Endometrial microvascular endothelial cells (primary cell): ENCODE results near the gene DCC. TPM values are rescaled to one million over a fixed set of nuclear protein-coding genes. Genes with fewer than 3 reads are reported as not detected.
"Not testable (repeated sequence)": the region's sequence is repeated elsewhere in the genome, so short reads cannot be mapped to it uniquely, and the experiment has no call there.

ENCODE experiments used
- in situ Hi-C: cut with HindIII; loops from 2 replicates; pipeline ENCODE4 v1.10.0; 2017; ENCODE audit warnings: low sequenced_read_pairs, low pct_unique_long_range_greater_than_20kb; ENCODE audit errors: inconsistent ontology term
- total RNA-seq: library from RNA; depleted of rRNA; stranded (reverse); fragments of >200 nt; gene quantifications from one replicate; pipeline ENCODE4 v1.2.3, GENCODE V29; 2015; ENCODE audit errors: inconsistent ontology term

Gene DCC
- total RNA-seq, 1 donor from 2014 or later = not detected

DNA sequence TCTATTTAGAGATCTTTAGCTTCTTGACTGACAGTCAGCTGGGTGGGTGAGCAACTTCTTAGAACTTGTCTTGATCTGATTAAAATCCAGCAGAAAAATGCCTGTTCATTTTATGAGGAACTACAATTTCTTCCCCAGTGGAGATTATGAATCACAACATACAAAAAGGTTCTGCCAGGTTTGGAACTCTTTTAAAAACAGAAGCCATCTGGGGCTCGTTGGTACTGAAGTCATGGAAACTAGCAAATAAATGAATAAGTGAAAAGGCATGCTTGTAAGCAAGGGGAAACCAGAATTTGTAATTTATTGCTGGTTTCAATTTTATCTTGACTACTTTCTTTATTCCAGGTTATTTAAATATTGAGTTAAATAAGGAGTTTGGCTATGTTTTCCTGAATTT is 1117.1 kb downstream of the DCC start:
- in situ Hi-C loops = no loop called here

DNA sequence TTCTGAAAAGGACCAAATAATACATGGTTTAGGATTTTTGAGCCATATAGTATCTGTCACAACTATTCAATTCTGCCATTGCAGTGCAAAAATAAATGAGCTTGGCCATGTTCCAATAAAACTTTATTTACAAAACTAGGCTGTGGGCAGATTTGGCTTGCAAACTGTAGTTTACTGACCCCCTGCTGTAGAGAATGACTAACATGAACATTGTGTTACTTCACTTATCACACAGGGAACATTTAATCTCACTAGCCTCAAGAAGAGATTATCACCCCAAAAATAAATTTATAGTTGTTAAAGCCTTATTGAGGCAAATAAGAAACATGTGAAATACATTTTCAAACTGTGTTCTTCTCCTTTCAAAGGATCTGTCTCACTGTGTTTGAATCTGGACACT is 1118.3 kb downstream of the DCC start:
- in situ Hi-C loops = no loop called here

DNA sequence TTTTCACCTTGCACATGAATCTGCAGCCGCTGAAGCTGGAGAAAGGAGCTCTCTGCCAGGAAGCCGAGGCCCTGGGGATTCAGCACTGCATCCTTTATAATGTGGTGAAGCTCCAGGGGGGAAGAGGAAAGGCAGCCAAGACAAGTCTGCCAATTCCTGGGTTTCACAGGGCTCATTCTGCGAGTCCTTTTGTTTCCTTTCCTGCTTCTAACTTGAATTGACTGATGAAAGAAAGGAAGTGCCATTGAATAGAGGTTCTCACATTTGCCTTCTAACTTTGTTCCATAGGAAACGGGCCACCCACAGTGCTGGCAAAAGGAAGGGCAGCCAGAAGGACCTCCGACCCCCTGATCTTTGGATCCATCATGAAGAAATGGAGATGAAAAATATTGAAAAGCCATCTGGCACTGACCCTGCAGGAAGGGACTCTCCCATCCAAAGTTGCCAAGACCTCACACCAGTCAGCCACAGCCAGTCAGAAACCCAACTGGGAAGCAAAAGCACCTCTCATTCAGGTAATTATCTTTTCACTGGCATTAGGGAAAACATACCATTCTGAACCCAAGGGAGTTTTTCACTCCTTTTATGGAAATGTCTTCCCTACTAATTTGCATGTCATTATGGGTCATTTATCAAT is 1119.1 kb downstream of the DCC start:
- in situ Hi-C loops = no loop called here

DNA sequence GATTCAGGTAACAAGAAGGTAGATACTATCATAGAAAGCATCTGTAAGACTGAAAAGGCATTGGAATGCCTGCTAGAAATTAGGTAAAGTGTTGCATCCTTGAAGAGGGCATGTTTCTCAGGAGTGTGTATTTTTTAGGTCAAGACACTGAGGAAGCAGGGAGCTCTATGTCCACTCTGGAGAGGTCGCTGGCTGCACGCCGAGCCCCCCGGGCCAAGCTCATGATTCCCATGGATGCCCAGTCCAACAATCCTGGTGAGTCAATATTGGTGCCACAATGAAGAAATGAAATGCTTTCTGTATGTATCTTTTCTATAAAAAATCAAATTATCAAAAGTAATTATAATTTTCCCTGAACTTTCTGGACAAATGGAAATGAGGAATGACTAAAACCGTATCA is 1127.8 kb downstream of the DCC start:
- in situ Hi-C loops = no loop called here

DNA sequence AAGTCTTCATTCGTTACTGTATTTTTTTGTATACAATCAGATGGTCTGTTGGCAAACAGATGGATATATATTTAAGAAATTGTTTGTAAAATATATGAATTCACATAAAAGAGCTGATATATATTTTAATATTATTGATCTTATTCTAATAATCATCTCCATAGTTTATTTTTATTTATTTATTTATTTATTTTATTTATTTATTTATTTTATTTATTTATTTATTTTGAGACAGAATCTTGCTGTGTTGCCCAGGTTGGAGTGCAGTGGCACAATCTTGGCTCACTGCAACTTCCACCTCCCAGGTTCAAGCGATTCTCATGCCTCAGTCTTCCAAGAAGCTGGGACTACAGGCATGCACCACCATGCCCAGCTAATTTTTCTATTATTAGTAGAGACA is 1128.2 kb downstream of the DCC start:
- in situ Hi-C loops = not testable (repeated sequence)

DNA sequence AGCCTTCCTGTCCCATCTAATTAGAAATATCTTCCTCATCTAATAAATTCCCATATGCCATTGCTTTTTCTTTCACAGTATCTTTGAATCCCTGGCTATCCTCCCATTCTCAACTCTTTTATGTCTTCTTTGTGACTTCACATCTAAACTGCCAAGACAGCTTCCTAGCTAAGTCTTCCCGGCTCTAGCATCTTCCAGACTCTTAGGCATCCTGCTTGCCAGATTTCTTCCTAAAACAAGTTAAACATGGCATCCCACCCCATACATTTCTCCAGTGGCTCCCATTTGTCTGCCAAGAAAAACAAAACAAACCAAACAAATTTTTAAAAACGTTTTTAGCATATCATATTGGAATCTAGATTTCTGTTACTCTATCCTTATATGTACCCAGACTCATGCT is 1132.5 kb downstream of the DCC start:
- in situ Hi-C loops = no loop called here

DNA sequence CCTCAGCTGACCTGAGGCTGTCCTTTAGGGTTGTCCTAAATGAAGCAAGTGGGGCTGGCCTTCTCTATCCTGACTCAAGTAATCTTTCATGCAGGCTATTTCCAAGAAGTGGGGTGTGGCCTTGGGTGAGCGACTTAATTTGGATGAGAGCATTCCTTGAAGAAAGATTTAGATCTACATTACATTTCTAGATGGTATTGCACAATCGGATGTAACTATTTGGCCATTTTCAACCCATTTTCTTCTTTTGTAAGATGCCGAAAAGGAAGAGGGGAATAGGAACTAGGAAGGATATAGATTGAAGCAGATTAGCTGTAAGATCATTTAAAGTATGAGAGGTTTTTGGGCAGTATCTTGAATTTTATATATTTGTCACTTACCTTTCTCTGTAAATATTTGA is 1138.2 kb downstream of the DCC start:
- in situ Hi-C loops = no loop called here

DNA sequence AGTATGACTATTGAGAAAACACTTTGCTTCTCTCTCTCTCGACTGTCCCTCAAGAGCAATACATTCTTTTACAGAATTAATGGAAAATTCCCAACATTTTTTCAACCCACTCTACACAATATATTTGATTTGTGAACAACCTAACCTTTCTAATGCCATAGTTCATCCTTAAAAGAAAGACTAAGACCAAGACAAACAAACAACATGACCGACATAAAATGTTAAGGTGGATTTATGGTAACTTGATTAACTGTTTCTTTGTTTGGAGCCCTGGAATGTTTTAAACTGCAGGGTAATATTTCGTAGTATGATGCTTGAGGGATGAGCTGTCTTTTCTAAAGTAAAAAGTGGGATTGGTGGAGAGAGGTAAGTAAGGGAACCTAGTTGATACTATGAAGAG is 1146.3 kb downstream of the DCC start:
- in situ Hi-C loops = no loop called here

DNA sequence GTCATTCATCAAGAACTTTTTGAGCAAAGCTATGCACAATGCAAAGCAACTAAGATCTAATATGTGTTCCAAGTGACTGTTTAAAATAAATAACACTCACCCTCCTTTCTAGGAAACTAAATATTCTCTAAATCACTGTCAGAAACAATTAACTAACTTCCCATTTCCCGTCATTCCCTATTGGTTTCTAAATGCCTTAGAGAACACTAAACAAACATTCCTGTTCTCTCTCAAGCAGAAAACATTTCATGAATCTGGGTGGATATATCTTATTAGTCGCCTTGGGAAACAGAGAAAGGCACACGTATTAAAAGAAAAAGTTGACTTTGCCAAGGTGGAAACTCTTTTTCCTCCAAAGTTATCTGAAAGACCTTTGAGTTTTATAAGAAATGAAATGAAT is 1149.3 kb downstream of the DCC start:
- in situ Hi-C loops = no loop called here

DNA sequence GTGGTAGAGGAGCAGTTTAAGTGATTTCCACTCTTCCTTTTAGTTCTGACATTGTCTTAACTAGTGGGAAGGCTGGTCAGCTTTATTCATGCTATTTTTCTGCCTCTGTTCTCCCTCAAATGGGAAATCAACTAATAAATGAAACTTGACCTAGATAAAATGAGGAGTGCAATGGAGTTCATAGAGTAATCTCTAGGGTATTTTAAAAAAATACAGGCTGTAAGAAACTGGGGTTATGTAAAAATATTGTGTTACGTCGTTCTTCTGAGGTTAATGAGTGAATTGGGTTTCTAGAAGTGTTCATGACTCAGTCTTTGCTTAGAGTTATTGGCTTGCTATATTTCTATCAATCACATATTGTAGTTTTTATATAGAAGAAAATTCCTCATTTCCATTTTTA is 1150.0 kb downstream of the DCC start:
- in situ Hi-C loops = no loop called here

DNA sequence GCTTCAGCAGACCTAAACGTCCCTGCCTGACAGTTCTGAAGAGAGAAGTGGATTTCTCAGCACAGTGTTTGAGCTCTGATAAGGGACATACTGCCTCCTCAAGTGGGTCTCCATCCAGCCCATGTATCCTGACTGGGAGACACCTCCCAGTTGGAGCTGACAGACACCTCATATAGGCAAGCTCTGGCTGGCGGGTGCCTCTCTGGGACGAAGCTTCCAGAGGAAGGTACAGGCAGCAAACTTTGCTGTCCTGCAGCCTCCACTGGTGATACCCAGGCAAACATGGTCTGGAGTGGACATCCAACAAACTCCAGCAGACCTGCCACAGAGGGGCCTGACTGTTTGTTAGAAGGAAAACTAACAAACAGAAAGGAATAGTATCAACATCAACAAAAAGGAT is 1156.0 kb downstream of the DCC start:
- in situ Hi-C loops = no loop called here

DNA sequence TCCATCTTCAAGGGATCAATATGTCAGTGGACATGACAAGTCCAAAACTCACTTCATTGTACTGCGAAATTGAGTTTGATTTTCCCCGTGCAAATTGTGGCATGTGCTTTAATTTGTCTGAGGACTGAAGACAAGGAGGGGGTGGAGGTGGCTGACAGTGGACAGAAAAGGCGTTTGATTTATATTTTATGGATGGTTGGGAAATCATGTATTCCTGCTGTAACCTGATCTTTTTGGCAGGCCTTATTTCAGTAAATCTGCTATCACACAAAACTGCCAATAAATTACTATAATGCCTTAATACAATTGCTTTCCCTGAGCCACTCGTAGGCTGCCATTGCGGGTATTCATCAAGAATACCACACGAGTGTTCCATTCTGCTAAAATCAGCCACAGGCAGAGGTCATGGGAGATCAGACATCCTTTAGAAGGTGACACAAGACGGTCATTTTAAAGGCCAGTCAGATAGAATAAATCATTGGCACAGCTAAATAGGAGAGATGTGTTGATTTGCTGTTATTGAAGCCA is 1164.0 kb downstream of the DCC start:
- in situ Hi-C loops = no loop called here

DNA sequence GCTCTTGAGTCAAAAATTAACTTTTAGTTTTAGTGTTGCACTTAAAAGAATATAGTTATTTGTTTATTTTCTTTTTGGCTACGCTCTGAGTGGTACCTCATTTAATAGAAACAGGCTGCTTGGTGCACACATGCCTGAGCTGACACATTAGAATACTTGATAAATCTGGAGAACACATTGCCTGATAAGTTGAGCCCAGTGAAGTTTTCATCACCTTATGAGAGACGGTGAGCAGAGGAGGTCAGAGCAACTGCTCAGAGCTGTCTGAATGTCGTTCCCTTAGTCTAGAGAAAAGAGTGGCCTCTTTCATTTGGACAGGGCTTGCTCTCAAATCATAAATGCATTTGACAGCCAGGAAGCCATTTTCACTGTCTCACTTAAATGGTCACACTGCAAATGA is 1168.5 kb downstream of the DCC start:
- in situ Hi-C loops = no loop called here

DNA sequence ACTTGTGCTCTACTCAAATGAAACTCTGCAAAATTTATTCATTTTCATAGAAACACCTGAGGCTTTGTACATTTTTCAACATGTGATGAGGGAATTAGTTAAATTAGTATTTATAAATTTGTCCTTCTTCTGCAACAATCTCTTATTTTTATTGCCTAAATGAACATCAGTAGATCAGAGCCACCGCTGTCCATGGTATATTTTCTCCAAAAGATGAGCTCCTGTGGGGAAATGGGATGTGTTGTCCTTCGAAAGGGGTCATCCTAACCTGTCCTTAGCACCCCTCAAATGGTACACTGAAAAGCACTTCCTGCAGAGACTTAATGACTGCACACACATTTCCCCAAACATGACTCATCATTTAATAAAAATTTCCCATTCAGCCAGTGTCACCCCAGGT is 1169.9 kb downstream of the DCC start:
- in situ Hi-C loops = no loop called here

DNA sequence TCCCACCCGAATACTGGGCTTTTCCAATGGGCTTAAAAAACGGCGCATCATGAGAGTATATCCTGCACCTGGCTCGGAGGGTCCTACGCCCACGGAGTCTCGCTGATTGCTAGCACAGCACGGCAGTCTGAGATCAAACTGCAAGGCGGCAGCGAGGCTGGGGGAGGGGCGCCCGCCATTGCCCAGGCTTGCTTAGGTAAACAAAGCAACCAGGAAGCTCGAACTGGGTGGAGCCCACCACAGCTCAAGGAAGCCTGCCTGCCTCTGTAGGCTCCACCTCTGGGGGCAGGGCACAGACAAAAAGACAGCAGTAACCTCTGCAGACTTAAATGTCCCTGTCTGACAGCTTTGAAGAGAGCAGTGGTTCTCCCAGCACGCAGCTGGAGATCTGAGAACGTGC is 1171.7 kb downstream of the DCC start:
- in situ Hi-C loops = not testable (repeated sequence)

DNA sequence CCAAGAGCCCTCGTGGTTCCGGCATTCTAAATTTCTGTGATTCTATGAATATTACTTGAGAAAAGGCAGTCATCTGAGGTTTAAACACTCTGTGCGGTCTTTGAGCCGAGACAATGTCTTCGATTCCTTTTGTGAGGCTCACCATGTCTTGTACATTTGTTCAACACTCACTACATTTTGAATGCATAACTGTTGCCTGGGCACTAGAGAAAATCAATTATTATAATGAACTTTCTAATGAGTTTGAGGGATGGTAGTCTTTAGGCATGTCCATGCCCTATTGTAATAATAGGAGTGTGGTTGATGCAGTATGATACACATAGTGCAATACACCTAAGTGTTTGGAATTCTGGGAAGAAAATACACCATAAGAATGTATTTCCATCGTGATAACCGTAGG is 1181.1 kb downstream of the DCC start:
- in situ Hi-C loops = no loop called here

DNA sequence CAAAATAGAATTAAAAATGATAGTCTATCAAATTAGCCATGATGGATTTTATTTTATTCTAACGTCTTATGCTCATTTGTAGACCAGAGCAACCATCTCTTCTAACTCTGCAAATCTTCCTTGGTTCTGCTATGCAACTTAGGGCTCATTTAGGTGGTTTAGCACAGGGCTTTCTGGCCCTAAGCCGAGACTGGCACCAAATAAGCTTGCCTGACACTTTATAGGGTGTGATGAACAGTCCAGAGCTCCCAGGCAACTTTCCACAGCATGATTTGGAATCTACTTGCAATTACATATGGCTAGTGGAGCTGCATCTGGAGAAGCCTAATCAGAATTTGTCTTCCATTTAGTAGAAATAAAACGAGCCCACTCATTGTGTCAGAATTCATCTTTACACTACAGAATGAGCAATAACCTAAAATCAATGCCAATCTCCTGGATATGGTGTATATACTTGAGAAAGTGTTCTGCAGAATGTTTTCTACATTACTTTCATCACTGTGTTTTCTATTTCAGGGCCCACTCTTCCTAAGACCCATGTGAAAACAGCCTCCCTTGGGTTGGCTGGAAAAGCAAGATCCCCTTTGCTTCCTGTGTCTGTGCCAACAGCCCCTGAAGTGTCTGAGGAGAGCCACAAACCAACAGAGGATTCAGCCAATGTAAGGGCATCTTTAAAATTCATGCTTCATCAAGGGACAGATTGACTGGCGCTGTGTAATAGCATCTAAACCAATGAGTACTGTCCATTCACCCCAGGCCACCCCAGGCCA is 1186.3 kb downstream of the DCC start:
- in situ Hi-C loops = no loop called here

DNA sequence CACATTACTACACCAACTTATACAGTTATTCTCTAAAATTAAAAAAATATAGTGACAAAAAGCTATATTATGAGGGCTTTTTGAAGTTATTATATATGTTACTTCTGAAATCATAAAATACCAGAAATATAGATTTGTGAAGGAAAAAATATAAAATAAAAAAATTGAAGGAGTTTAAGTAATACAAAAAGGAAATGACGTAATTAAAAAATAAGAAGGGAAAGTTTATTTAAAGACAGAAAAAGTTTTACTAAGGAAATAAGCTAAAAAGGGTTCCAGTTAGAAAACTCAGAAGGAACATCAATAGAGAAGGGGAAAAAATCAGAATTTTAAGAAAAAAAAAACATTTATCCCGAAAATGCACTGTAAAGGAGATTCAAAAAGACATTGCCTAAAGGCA is 1187.4 kb downstream of the DCC start:
- in situ Hi-C loops = no loop called here

DNA sequence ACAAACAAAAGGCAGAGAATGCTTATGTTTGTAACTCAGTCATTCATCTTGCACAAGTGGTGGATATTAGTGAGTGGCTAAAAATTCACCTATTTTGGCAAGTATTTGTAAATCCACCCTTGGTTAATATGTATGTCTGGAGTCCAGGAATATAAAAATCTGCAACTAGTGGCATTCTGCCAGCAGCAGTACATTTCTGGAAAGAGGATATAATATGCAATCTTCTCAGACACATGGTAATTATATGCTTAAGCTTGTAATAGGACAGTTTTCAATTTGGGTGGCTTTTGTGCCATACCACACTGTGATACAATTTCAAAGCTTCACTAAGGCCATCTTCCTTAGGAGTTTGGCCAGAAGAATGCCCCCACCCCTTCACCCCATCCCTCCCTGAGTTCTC is 1191.2 kb downstream of the DCC start:
- in situ Hi-C loops = no loop called here

DNA sequence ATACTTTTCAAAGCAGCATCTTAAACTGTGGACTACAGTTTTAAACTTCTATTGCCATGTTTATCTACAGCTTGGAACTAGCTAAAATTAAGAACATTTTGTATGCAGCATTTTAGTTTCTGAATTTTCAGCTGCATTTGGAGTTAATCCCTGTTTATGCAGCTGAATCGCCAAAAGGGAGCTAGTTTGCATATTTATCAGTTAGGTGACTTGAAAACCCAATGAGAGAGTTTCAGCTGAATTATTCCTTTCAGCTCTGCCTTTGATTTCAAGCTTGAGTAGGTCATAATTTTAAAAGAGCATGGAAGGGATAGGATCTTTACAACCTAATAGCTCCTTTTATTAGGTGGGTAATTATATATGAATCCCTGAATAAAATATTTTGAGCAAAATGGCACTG is 1191.9 kb downstream of the DCC start:
- in situ Hi-C loops = no loop called here

DNA sequence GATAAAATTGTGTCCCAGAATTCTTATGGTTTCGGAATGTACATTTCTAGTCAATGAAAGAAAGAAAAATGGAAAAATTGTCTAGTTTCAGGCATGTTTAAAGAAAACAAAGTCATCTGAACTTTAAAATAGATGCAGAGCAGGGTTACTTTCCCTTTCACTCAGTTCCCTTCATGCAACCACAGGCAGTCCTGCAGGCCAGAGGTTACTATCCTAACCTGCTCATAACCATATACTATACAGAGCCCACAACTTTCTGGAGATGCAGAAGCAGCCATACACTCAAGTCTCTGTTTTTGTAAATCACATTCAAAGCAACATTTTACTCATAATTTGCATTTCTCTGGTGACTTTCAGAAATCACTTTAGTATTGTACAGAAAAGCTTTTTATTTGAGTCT is 1194.2 kb downstream of the DCC start:
- in situ Hi-C loops = no loop called here
